GM19035 (cell line): ENCODE measurements around the gene LPCAT1.

ENCODE experiments used
- ATAC-seq: cut with Tn5 transposase; IDR thresholded peaks from one replicate; pipeline ENCODE4 v1.9.1; 2021; ENCODE audit not compliant: unreplicated experiment

LPCAT1 gene

DNA sequence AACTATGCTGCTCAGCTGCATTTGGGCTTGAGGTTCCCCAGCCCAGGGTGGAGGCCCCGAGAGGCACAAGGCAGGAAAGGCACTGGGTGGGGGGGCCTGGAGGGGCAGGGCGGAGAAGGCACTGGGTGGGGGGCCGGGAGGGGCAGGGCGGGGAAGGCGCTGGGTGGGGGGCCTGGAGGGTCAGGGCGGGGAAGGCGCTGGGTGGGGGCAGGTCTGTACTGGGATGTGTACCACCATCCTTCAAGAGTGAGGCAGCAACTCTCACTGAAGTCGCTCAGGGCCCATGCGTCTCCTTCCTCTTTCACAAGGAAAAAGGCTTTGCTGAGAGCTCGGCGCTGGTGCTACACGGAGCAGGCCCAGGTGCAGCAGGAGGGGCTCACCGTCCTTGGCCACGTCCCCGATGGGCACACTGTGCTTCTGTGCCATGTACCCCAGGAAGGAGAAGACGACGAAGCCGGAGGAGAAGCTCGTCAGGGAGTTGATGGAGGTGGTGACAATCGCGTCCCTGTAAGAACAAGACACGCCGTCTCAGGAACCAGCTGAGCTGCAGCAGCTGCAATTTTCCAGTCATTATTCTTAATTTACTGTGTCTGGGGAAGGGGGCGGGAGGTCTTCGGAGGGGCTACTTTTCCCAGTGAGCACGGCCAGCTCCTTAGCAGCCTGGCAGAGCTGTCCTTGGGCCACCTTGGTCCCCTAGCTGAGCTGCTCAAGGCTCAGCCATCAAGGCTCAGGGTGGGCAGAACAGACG, 109.3 kb downstream of the LPCAT1 start:
- no peak for ATAC-seq

DNA sequence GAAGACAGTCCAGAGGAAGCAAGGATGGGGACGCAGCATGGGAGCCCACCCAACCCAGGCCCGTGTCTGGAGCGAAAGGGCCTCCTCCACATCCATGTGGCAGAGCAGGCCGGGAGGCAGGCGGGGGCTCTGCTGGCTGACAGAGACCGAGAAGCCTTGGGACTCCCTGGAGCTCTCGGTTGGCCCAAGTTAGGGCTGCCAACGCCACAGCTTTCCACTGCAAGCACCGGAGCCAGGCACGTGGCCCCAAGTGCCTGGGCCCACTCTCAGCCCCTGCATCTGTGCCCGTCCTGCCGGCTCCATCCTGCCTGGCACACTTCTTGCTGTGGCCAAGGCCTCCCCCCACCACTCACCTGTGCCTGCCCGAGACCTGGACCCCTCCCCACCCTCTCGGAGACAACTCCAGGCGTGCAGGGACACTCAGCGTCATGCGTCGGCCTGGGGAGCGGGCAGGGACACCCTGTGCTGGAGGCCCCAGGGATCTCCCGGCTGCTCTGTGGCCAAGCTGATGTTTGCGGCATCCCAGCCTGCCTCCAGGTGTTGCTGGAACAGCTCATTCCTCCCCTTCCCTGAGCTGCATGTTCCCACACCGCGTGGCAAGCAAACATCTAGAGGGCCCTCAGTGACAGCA, 110.0 kb downstream of the LPCAT1 start:
- no peak for ATAC-seq

DNA sequence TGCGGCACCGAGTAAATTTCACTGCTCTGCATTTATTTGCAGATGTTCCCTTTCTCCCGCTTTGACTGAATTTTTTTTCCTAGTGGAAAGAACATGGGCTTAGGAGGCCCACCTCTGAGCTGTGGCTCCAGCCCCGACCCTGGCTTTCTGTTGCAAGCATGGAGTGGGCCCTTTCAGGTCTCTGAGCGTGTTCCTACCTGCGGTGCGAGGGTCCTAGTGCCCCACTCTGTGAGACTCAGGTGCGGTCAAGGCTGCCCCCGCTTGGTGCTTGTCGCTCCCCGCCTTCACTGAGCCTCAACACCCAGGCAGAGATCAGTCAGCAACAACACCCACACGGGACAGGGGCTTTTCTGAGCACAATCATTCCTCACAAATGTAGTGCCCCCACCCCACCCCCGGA, 110.5 kb downstream of the LPCAT1 start:
- ATAC-seq = no peak

DNA sequence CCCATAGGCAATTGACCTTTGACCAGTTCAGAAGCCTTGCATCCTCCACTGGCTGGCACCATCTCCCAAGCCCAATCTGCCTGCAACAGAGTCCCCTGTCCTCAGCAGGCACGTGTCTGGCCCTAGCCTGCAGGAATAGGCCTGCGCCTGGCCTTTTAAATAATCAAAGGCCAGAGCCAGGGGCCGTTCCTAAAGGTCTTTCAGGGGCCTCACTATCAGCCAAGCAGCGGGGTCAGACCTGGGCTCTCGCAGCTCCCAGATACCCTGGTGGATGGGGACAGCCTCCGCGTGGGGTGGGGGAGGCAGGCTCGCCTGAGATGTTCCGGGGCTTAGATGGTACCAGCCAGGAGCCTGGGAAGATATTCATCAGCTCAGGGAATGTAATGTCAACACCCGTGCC, 111.1 kb downstream of the LPCAT1 start:
- no peak for ATAC-seq

DNA sequence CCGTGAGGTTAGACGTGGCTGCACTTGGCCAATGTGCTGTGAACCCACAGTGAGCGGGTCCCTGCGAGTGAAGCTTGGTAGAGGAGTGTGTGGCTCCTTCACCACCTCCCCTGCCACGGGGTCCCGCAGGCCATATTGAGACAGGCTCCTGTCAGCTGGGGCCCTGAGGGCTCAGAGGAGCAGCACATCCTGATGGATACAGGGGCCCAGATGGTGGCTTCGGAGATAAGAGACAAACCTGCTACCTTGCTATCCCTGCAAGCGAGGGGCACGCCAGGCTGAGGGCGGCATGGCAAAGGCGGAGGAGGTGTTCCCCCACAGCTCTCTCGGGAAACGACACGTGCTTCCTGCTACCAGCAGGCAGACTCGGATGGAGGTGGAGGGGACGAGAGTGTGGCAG, 111.6 kb downstream of the LPCAT1 start:
- no peak for ATAC-seq
